Cardiac fibroblast (primary cell): Measurements from ENCODE around the gene PAPPA.

Experiments
- DNase-seq, 2 donors: peaks; one replicate each; pipeline versions ENCODE4 v3.0.0 to v3.0.0-alpha.2; 2010; ENCODE audit warnings: low read depth in 2 of 2
- H3K4me3 ChIP-seq, 2 donors: replicated peaks in 1 of 2; 1 replicate in 1 of 2; 2 replicates in 1 of 2; pipeline ENCODE4 v1.5.1; 2011; ENCODE audit warnings: low read depth in 2 of 2, low read length in 2 of 2, mild to moderate bottlenecking in 2 of 2, moderate library complexity in 1 of 2
- TF ChIP-seq, protein P1 (sequence below): IDR thresholded peaks from one replicate; pipeline ENCODE4 v1.5.1; 2011; ENCODE audit warnings: low read depth, mild to moderate bottlenecking, low read length, inconsistent platforms

PAPPA gene

DNA sequence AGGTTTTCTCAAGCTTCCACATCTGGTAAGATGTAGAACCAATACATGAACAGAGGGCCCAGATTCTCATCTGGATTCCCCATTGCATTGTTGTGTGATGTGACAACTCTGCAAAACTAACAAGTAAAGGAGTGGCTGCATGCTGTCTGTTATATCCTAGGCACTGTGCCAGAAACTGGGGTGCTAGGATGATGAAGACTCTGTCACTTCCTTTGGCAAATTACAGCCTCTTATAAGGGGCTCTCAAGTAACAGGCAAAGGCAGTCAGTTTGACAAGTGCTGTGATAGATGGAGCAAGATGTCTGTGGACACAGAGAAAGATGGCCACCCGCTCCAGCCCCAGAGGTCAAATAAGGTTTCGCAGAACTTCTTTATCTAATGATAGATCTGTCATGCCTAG, 115.7 kb downstream of the PAPPA start:
- DNase-seq = peak in 1 of 2 donors; percentile 63
- TF ChIP-seq, protein P1, sequence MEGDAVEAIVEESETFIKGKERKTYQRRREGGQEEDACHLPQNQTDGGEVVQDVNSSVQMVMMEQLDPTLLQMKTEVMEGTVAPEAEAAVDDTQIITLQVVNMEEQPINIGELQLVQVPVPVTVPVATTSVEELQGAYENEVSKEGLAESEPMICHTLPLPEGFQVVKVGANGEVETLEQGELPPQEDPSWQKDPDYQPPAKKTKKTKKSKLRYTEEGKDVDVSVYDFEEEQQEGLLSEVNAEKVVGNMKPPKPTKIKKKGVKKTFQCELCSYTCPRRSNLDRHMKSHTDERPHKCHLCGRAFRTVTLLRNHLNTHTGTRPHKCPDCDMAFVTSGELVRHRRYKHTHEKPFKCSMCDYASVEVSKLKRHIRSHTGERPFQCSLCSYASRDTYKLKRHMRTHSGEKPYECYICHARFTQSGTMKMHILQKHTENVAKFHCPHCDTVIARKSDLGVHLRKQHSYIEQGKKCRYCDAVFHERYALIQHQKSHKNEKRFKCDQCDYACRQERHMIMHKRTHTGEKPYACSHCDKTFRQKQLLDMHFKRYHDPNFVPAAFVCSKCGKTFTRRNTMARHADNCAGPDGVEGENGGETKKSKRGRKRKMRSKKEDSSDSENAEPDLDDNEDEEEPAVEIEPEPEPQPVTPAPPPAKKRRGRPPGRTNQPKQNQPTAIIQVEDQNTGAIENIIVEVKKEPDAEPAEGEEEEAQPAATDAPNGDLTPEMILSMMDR = no peak
- no peak overlapping the region for H3K4me3 ChIP-seq

DNA sequence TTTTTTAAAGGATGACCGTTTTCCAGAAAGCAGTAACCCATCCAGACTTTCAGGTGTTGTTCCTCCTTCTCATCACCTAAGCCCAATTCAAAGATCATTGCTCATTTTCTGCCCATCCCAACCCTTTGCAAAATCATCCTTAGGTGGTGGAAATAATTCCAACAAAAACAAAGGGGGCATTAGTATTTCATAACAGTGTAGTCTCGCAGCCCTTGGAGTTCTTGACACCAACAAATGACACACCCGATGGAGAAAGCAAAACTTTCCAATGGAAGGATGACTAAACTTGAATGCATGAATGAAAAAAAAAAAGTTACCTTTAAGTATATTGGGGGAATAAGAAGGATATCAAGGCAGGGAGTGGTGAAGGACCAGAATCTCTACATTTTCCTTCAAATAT, 117.0 kb downstream of the PAPPA start:
- TF ChIP-seq, protein P1 = no peak
- peak in 1 of 2 donors; percentile 64 for DNase-seq
- H3K4me3 ChIP-seq = no peak overlapping the region

DNA sequence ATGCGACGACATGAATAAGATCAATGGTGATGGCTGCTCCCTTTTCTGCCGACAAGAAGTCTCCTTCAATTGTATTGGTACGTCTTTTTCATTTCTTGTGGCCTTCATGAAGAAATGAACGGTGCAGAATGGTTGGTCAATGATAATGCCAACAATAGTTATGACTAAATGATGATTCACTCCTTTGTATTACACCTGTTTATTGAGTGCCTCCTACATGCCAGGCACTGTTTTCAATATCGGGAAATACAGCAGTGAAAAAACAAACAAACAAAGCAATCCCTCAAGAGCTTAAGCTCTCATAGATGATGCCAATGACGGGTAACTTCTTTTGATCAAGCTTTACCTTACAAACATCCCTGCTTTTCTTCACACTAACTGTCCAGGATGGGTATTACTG, 117.7 kb downstream of the PAPPA start:
- no peak overlapping the region for H3K4me3 ChIP-seq
- DNase-seq = peak in 1 of 2 donors; percentile 56
- TF ChIP-seq, protein P1 = no peak

DNA sequence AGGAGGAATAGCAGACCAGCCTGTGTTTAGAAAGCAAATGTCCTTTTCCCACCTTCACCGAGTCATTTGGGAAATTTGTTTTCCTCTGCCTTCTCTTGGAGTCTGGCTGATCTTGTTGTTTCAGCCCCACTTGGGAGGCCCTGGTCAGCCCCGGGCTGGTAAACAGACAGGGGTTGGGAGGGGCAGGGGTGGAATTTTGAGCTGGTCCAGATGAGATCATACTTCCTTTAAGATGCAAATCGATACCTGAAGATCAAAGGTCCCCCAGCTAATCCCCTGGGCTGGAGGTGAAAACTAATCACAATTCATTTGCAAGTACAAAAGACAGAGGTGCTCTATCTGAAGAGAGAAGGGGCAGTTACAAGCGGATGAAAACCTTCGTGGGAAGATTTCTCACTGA, 118.4 kb downstream of the PAPPA start:
- no peak overlapping the region for H3K4me3 ChIP-seq
- TF ChIP-seq, protein P1 = no peak
- DNase-seq = no peak

DNA sequence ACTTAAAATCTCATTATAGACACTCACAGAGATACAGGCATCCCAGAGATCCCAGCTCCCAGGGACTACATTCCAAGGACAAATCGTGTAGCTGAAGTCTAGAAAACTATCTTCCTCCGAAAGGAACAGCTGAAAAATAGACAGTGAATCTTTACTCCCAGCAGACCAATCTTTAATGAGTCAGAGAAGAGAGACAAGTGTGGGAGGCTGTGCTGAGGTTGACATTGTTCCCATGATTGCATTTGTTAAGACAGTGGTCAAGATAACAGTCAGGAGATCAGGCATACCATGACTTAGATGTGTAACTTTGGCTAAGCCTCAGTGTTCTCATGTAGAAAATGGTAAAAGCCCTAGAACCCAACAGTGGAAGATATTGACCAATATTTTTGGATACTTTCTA, 120.7 kb downstream of the PAPPA start:
- H3K4me3 ChIP-seq = no peak overlapping the region
- DNase-seq = peak; percentile 54 to 81
- TF ChIP-seq, protein P1 = no peak

DNA sequence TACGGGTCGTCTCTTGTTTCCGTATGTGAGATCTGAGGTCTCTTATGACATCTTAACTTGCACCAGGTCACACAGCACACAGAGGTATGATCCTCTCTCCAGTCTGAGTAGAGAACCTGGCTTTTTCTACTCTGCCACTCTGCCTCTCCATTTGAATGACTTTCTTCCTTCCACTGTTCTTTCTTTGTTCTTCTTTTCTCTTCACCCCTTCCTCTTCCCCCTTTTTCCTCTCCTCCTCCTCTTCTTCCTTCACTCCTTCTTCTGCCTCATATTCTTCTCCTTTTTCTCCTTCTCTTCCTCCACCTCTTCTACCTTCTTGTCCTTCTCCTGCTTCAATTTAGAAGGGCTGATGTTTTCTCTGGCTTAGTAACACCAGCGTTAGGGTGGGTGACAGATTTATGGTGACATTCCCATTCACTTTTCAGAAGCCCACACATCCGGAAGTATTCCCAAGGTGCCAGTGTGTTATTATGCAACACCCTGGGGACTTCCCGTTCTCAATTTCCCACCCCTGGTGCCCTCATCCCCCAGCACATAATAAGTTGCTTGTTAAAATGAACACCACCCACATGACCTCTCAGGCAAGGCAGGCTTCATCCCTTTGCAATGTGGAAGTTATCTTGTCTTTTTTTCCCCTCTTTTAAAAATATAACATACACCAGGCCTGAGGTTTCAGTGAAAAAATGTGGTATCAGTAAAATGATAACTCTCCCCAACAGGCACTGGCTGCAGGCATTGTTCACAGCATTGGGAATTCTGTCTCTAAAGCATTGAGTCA, 122.0 kb downstream of the PAPPA start:
- TF ChIP-seq, protein P1 = no peak
- no peak overlapping the region for H3K4me3 ChIP-seq
- DNase-seq = peak; percentile 59 to 71

DNA sequence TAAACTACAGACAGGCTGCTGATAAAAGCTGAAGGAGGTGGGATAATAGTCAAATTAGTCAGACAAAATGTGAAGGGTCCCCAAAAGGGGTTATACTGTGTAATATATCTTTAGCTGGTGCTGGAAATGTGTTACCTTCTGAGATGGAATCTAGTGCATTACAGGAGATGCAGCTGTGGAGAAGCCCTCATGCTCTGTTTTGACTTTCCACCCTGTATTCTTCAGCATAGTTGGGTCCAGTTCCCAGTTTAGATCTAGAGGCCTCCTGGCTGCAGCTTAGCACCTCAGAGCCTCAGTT, 122.6 kb downstream of the PAPPA start:
- TF ChIP-seq, protein P1 = no peak
- DNase-seq = no peak
- no peak overlapping the region for H3K4me3 ChIP-seq
